Stomach (tissue), 4 donors: ENCODE measurements around the gene TBC1D10B.

ENCODE experiments used
- POLR2A ChIP-seq, 4 donors: fragments of 450-650 bp; IDR thresholded peaks; one replicate each; pipeline ENCODE4 v1.6.1; 2016; ENCODE audit warnings: antibody characterized with exemption in 4 of 4, control low read depth in 2 of 4, mild to moderate bottlenecking in 1 of 4, moderate library complexity in 1 of 4
- POLR2AphosphoS5 ChIP-seq, 3 donors: sonication (generic); formaldehyde crosslinking; IDR thresholded peaks; one replicate each; pipeline ENCODE4 v1.6.1; 2016; ENCODE audit warnings: antibody characterized with exemption in 3 of 3
- TF ChIP-seq, protein P1 (sequence below), 7 experiments: fragments of 450-650 bp in 4 of 7; fragments of 200-600 bp in 3 of 7; sonication (generic) in 3 of 7; IDR thresholded peaks; one replicate each; pipeline ENCODE4 v1.5.1; 2016 to 2019; ENCODE audit warnings: antibody characterized with exemption in 7 of 7, control low read depth in 2 of 7, mild to moderate bottlenecking in 1 of 7

DNA sequence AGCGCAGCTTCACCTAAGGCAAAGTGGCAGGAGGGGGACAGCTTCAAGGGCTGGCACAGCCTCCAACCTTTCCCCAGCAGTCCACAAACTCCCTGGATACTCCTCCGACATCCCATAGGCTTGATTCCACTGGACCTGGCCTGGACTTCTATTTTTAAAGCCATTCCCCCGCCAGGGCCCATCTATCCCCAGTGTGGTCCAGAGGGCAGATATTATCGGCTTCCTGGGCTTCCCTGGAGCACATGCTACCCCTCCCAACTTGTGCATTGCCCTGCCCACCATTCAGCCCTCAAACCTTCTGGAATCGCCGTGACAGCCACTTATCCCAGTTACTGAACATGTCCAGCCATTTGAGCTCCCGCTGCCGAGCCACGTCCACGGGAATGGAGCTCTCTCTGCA is 5.1 kb downstream of the TBC1D10B start:
- TF ChIP-seq POLR2AphosphoS5 (IDR thresholded peaks at IDR 0.05): no peak
- no peak for TF ChIP-seq POLR2A (IDR thresholded peaks at IDR 0.05)
- TF ChIP-seq, protein P1, sequence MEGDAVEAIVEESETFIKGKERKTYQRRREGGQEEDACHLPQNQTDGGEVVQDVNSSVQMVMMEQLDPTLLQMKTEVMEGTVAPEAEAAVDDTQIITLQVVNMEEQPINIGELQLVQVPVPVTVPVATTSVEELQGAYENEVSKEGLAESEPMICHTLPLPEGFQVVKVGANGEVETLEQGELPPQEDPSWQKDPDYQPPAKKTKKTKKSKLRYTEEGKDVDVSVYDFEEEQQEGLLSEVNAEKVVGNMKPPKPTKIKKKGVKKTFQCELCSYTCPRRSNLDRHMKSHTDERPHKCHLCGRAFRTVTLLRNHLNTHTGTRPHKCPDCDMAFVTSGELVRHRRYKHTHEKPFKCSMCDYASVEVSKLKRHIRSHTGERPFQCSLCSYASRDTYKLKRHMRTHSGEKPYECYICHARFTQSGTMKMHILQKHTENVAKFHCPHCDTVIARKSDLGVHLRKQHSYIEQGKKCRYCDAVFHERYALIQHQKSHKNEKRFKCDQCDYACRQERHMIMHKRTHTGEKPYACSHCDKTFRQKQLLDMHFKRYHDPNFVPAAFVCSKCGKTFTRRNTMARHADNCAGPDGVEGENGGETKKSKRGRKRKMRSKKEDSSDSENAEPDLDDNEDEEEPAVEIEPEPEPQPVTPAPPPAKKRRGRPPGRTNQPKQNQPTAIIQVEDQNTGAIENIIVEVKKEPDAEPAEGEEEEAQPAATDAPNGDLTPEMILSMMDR (IDR thresholded peaks at IDR 0.05): no peak
